ENCODE results near the gene ZNF354B. TPM values are rescaled to one million over a fixed set of nuclear protein-coding genes. Genes with fewer than 3 reads are reported as not detected.
A peak's percentile ranks its signal among the peaks of the same experiment; 100 is the strongest.
"Not testable (repeated sequence)": the region's sequence is repeated elsewhere in the genome, so short reads cannot be mapped to it uniquely, and the experiment has no call there.

The ZNF354B gene
- total RNA-seq, 1 donor from 2014 or later: 13.4 TPM

DNA sequence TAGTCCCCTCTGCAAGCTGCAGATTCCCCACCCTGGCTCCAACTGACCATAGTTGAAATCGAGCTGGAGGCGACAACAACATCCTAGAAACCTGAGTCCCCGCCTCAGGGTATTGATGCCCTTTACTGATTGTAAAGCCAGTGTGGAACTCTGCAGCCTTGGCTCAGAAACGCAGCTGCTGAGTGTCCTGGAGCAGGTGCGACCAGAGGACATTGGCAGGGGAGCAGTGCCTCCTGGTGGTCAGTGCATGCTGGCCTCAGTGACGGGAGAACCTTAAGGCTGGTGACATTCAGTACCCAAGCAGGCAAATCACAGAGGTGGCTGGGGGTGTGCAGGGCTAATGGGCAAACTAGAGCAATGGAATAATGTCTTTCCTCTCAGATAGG is 20.4 kb upstream of the ZNF354B start:
- Mint-ChIP-seq H3K36me3 (ENCODE audit: low read depth) (no peaks in the 10 kb centered on the region), H3K27ac (ENCODE audit: unreplicated experiment) (no peak overlapping the region), H3K4me1 (ENCODE audit: low read depth) (no peaks in the 10 kb centered on the region), H3K4me3 (ENCODE audit: unreplicated experiment) (no peak overlapping the region), H3K9me3 (ENCODE audit: low read depth) (peaks cover 10% of the 10 kb centered on the region), H3K27me3 (ENCODE audit: low read depth) (no peaks in the 10 kb centered on the region)
- TF ChIP-seq, protein P1, sequence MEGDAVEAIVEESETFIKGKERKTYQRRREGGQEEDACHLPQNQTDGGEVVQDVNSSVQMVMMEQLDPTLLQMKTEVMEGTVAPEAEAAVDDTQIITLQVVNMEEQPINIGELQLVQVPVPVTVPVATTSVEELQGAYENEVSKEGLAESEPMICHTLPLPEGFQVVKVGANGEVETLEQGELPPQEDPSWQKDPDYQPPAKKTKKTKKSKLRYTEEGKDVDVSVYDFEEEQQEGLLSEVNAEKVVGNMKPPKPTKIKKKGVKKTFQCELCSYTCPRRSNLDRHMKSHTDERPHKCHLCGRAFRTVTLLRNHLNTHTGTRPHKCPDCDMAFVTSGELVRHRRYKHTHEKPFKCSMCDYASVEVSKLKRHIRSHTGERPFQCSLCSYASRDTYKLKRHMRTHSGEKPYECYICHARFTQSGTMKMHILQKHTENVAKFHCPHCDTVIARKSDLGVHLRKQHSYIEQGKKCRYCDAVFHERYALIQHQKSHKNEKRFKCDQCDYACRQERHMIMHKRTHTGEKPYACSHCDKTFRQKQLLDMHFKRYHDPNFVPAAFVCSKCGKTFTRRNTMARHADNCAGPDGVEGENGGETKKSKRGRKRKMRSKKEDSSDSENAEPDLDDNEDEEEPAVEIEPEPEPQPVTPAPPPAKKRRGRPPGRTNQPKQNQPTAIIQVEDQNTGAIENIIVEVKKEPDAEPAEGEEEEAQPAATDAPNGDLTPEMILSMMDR (IDR thresholded peaks at IDR 0.05): peak; percentile 73
- DNase-seq (ENCODE audit: low spot score): no peak

GRCh38 chr5:178840399-178840798 is 19.4 kb upstream of the ZNF354B start:
- H3K9me3 Mint-ChIP-seq (ENCODE audit: low read depth): peaks cover 10% of the 10 kb centered on the region
- not testable (repeated sequence) for DNase-seq (ENCODE audit: low spot score); H3K4me1 Mint-ChIP-seq (ENCODE audit: low read depth); H3K27me3 Mint-ChIP-seq (ENCODE audit: low read depth); H3K4me3 Mint-ChIP-seq (ENCODE audit: unreplicated experiment); H3K27ac Mint-ChIP-seq (ENCODE audit: unreplicated experiment); H3K36me3 Mint-ChIP-seq (ENCODE audit: low read depth)

GRCh38 chr5:178849316-178849715 is 10.4 kb upstream of the ZNF354B start:
- no peaks in the 10 kb centered on the region for H3K36me3 Mint-ChIP-seq (ENCODE audit: low read depth)
- no peak overlapping the region for H3K4me3 Mint-ChIP-seq (ENCODE audit: unreplicated experiment)
- H3K27me3 Mint-ChIP-seq (ENCODE audit: low read depth): peaks cover 2% of the 10 kb centered on the region
- no peaks in the 10 kb centered on the region for H3K9me3 Mint-ChIP-seq (ENCODE audit: low read depth)
- TF ChIP-seq, protein P1 (IDR thresholded peaks at IDR 0.05): no peak
- H3K27ac Mint-ChIP-seq (ENCODE audit: unreplicated experiment): no peak overlapping the region
- H3K4me1 Mint-ChIP-seq (ENCODE audit: low read depth): peaks cover 8% of the 10 kb centered on the region
- no peak for DNase-seq (ENCODE audit: low spot score)

GRCh38 chr5:178851951-178852350 is 7.8 kb upstream of the ZNF354B start:
- Mint-ChIP-seq H3K27me3 (ENCODE audit: low read depth) (peaks cover 2% of the 10 kb centered on the region), H3K36me3 (ENCODE audit: low read depth) (no peaks in the 10 kb centered on the region), H3K9me3 (ENCODE audit: low read depth) (no peaks in the 10 kb centered on the region), H3K27ac (ENCODE audit: unreplicated experiment) (no peak overlapping the region), H3K4me1 (ENCODE audit: low read depth) (no peaks in the 10 kb centered on the region), H3K4me3 (ENCODE audit: unreplicated experiment) (no peak overlapping the region)
- TF ChIP-seq, protein P1 (IDR thresholded peaks at IDR 0.05): no peak
- no peak for DNase-seq (ENCODE audit: low spot score)

- DNase-seq (ENCODE audit: low spot score): no peak
- Mint-ChIP-seq H3K27ac (ENCODE audit: unreplicated experiment) (no peak overlapping the region), H3K36me3 (ENCODE audit: low read depth) (no peaks in the 10 kb centered on the region), H3K9me3 (ENCODE audit: low read depth) (peaks cover 5% of the 10 kb centered on the region), H3K4me3 (ENCODE audit: unreplicated experiment) (no peak overlapping the region), H3K27me3 (ENCODE audit: low read depth) (peaks cover 2% of the 10 kb centered on the region), H3K4me1 (ENCODE audit: low read depth) (no peaks in the 10 kb centered on the region)
- TF ChIP-seq, protein P1 (IDR thresholded peaks at IDR 0.05): no peak
Observed at GRCh38 chr5:178854284-178854683, 5.5 kb upstream of the ZNF354B start.

- not testable (repeated sequence) for H3K27ac Mint-ChIP-seq (ENCODE audit: unreplicated experiment); DNase-seq (ENCODE audit: low spot score); H3K9me3 Mint-ChIP-seq (ENCODE audit: low read depth); H3K36me3 Mint-ChIP-seq (ENCODE audit: low read depth); H3K27me3 Mint-ChIP-seq (ENCODE audit: low read depth)
- H3K4me1 Mint-ChIP-seq (ENCODE audit: low read depth): peaks cover 21% of the 10 kb centered on the region
- peak overlapping the region; percentile 77 for H3K4me3 Mint-ChIP-seq (ENCODE audit: unreplicated experiment)
Observed at GRCh38 chr5:178860615-178861014, 862 bp downstream of the ZNF354B start.

All from chondrocyte (in vitro differentiated cells).